ENCODE results near the gene UBE2E2.

UBE2E2 gene

DNA sequence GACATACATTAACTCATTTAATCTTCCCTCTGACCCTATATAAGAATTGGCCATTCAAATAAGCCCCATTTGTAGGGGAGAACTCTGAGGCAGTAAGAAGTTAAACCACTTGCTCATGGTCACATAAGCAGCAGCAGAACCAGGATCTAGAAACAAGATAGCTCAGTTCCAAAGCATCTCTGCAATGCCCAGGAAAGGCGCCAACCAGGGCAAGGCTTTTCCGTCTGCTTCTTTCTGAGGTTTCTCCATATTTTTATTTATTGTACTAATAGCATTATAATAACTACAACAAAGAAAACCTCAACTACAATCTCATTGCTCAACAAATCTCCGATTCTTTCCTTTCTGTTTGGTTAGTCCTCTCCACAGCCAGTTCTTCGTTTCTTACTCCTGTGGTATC, 4.3 kb upstream of the UBE2E2 start:
- DNase-seq: no peak

DNA sequence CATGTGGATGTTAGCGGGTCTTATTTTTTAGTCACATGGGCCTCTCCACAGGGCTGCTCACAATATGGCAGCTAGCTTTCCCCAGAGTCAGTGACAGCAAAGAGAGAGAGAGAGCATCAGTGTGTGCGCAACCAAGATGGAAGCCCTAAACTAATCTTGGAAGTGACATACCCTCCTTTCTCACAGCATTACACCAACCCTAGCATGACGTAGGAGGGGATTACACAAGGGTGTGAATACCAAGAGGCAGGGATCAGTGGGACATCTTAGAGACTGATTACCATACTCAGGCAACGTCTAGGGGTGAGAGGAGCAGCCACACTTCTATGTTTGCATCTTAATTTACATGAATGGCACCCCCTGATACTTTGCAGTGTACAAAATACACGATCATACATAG, 3.5 kb upstream of the UBE2E2 start:
- DNase-seq: no peak

DNA sequence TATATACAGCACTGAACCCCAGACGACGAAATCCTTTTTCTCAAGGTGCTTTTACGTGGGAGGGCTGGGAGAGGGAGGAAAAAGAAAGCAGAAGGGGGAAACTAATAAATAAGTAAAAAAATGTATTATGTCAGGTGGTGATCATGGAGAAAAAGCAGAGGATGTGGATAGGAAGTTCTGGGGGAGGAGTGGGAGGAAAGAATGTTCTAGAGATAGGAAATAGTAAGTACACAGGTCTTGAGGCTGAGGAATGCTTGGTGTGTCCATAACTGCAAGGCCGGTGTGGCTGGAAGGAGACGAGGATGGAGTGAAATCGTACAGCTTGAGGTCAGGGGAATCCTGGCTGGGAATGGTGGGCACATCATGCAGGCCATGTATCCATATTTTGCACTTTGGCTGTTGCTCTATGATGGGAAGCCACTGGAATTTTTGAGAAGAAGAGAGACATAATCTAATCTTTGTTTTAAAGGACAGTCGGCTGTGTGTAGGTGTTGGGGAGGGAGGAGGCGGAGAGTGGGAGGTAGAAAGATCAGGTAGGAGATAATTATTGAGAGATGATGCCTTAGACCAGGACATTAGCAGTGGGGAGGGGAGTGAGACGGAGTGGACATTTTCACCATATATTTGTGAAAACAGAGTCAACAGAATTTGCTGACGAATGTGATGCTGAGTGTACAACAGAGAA, 1.8 kb upstream of the UBE2E2 start:
- no peak for DNase-seq

DNA sequence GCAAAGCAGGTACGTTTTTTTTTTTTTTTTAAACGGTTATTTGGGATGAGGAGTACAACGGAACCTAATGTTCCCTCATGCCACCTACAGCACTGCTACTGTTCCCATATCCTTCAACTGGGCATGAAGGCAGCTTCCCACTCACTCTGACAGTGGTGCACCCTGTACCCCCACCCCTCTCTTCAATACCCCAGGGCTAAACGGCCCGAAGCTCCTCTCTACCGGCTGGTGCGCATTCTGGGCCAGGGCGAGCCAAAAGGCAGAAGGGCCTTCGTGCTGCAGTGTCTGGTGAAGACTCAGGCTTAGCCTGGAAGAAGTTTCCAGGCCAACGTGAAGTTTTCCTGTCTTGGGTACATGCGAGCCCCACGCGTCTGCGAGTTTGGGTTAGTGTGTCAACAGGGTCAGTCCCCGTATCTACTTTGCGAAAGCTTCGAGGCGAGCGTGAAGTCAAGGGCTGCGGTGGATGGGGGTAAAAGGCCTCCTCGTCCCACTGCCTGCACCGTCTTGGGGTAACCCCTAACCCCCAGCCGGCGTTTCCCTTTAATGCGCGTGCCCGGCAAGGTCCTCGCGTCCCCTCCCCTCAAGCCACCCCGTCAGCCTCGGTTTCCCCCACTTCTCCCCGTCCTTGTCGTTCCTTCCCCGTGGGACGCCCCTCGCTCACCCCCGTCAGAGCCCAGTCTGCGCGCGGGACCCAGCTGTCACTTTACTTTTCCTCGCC, 765 bp upstream of the UBE2E2 start:
- peak; percentile 71 for DNase-seq

DNA sequence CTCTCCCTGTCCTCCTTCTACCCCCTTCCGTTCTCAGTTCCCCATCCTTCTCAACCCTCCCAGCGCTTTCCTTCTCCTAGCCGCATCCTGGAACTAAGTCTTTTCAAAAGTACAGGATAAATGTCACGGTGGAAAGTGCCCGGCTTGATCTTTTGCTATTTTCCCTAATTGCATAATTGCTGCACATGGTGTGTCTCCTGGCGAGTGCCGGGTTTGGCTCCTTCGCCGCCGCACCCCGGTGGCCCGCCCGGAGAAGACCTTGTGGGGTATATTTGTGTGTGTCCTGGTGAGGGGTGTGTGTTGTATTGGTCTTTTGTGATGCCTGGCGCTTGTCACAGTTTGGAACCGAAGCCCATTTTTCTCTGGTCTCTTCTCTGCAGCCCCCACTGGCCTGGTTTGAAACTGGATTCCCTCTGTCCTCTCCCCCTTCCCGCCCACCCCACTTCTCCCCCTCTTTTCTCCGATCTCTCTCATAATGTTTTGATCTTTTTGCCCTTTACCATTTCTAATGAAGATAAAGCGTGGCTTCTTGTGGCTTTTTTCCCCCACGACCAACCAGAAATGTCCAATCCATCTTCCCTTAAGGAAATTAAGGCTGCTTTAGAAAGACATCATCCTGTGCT, 692 bp downstream of the UBE2E2 start:
- peak; percentile 75 for DNase-seq

DNA sequence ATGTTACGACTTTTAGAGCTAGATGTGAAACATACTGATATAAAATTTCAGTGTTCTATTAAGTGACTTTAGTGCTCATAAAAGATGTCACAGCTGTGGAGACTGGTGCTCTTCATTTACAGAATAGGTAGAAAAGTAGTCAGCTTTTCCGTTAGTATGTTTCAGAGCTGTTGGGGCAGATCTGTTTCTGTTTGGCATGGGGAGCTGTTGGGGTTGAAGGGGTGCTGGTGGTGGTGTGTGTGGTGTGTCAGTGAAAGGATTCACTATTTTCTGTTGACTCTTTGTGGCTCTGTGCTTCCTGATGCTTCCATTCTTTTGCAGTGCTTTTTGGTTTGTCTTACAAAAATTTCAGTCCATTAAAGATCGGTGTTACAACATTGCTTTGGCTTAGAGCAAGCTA, 3.2 kb downstream of the UBE2E2 start:
- no peak for DNase-seq

DNA sequence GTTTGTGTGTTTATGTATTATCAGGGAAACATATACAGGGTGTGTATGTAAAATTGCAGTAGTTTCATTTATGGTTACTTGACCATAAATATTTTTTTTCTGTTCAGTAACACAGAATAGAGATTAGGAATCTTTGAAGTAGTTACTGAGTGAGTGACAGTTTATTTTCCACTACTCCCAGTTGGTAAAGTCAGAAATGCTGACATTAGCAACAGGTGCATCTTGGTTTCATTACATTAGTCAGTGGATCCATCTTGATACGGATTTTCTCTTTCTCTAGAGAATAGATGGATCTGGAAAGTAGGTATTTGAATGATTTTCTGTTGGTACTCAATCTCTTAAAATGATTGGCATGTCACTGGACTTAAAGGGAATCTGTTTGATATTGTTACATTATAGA, 6.0 kb downstream of the UBE2E2 start:
- no peak for DNase-seq

DNA sequence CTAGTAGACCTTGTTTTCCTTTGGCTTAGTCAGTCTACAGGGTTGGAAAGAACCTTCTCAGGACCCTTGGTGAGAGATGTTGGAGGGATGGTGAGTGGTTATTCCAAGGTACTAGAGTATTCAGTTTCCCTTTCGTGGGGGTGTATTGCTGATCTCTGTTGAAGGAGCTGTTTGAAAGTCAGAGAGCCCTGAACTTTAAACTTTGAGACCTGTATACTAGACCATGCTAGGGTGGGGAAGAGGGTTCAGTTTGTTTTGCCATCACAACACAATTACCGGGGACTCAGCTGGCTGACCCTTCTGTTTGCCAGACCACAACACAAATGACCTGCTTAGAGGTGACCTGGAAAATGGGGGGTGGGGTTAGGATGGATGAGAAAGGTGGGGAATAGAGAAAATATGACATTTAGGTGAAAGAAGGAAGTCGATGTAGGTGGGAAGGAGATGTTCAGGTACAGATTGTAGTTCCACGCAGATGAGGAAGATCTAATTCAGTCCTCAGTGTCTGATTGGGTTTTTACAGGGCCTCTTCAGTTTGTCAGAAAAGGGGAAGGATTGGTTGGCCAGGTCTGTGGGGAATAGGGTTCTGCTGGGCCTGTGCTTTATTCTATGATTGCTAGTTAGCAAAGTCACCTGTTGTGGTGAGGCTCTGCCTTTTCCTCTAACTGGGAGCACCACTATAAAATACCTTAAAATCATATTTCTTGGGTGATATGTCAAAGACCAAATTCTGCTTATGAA, 6.8 kb downstream of the UBE2E2 start:
- no peak for DNase-seq

DNA sequence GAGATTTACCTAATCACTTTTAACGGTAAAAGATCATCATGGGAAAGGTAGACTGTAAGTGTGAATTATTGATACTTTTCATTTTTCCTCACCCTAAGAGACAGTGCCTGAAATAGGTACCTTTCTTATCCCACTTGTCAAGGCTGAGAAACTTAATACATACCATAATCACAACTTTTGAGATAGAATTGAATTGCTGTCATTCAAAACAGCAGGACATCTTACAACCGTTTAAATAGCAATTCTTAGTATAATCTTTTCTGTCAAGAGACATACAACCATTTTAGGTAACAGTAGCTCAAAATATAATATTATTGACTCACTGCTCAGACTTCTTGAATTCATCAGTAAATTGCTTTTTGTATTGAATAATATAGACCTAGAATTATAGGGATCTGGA, 10.7 kb downstream of the UBE2E2 start:
- DNase-seq: no peak

DNA sequence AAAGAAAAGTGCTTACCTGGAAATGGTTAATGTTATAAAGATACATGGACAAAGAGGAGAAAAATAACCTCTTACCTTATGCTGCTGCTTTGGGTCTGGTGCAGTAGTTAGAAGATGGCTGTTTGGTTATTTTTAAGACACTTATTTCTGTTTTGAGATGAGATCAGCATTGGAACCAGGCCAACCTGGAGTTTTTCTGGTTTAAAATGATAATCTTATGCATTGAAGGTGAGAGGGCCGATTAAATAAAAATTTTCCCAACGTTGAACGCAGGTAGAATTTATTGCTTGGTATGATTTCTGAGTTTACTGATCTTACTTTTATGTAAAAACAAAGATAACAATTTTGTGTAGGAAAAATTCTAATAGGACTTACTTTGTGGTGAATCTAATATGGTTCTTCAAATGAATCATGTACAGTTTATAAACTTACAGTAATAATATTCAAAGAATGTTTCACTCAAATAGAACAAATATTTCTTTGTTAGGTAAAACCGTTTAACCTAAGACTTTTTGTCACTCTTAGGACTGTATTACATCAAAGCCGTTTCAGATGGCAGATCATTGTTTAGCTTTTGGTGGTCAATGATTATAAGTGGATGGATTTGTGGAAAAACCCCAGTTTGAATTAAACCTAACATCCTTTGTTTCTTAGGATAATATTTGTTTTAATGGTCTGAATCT, 14.9 kb downstream of the UBE2E2 start:
- DNase-seq: no peak

DNA sequence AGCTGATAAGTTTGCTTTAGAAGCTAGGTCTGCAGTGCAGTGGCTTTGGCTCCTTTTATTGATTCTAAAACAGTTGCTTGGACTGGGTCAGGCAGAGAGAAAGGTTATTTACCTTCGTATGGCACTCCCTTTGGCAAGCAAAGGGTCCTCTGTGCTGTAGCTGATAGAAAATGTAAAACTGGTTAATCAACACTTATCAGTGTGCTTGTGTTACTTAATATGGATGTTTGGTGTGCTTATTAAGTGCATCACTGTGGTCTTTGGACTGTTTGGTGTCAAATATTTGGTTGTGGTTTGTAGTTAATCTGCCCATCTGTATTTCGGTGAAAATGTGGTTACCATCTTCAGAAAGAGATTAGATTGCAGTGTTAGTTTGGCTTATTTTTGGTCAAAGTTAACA, 16.0 kb downstream of the UBE2E2 start:
- no peak for DNase-seq

DNA sequence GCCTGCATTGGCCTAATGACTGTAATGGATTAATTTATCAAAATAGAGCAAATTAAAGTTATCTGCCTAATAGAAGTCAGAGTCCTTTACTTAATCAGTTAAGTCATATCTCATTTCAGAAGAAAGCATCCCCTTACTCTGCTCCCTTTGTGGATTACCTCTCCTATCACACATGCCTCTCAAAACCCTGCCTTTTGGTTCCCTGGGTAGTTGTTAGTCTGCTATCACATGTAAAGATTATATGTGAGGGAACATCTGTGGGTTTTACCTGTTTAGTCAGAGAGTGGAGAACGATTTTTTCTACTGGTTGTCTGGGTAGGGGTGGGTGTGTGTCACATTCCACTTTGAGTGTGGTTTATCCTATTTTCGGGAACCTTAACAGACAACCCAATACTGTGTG, 16.4 kb downstream of the UBE2E2 start:
- no peak for DNase-seq

DNA sequence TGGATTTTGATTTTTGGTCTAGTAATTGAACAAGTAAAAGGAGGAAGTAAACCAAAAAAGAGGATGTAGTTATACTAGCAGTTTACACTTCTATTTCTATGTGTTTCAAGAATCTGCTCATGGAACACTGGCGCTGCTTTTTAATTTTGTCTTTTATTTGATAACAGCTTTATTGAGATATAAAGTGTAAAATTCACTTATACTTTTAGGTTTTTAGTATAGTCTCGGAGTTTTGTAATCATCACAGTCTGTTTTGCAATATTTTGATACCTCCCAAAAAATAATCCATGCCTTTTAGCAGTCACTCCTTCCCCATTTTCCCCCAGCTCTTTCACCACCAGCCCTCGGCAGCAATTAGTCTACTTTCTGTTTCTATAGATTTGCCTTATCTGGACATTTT, 18.0 kb downstream of the UBE2E2 start:
- no peak for DNase-seq

DNA sequence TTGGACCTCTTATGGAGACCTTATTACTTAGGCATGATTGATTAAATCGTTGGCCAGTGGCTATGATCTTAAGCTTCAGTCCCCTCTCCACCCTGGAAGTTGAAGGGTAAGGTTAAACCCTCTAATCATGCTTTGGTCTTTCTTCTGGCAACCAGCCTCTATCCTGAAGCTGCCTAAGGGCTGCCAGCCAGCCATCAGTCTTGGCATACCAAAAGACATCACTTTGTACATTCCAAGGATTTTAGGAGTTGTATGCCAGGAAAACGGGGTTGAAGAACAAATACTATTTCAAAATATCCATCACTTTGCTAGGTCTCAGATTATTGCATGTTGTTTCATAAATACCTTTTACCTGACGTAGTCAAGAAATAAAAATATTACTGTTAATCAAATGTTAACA, 28.9 kb downstream of the UBE2E2 start:
- DNase-seq: no peak

DNA sequence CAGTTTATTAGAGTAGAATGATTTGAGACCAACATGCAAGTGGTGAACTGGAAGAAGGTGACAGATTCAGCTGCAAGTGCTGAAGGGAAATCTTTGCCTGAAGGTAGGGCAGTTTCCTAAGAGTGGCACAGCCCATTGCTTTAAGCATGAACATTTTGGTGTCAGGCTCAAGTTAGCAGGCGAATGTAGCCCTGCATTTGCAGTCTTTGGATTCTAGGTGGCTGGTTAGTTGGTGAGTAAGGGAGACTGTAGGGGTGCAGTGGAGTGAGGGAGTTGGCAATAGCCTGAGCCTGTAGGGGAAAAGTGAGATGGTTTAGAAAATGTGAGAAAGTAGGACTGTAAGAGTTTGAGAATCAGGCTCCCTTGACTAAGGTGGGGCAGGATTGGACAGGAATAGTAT, 29.7 kb downstream of the UBE2E2 start:
- no peak for DNase-seq

DNA sequence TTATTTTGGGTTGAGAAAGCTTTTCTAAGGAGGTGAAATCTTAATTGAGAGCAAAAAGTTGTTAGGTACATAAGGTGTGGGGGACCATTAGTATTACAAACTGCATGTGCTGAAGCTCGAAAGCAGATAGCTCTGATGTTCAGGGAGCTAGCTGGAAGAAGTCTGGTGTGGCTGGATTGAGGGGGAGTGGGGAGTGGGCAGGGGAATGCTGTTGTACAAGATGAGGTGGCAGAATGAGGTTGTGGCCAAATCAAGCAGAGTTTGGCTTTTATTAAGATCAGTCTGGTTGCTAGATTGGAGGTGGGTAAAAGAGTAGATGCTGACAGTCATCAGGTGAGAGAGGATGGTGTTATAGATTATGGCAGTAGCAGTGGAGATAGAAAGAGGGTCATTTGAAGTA, 32.1 kb downstream of the UBE2E2 start:
- no peak for DNase-seq

DNA sequence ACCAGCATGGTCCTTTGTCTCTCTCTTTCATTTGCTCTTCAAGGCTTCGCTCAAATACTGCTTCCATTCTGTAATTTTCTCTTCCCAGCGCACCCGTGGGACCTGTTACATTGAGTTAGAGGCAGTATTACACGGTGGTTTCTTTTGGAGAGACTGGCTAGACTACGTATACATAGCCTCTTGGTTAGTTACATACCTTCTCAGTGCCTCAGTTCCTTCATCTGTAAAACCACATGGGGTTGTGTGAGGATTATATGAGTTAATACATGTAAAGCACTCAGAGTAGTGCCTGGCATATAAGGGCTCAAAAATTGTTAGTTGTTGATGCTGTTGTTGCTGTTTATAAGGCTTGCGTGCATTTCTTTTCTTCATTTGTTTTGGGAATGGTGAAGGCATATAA, 33.8 kb downstream of the UBE2E2 start:
- DNase-seq: no peak

DNA sequence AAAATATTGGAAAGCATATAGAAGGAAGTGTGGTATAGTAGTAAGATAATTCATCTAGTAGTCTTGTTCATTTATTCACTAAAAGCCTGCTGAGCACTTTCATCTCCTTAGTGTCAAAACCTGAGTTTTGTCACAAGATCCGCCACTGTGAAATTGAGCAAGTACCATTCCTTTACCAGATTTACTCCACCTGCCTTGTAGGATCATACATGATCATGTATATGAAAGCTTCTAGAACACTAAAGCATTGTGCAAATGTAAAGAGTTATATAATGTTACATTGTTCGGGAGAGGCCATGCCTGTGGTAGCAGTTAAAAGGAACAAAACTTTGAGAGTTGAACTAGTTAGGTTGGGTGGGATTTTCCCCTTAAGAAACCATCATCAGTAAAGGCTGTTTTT, 35.0 kb downstream of the UBE2E2 start:
- DNase-seq: no peak

DNA sequence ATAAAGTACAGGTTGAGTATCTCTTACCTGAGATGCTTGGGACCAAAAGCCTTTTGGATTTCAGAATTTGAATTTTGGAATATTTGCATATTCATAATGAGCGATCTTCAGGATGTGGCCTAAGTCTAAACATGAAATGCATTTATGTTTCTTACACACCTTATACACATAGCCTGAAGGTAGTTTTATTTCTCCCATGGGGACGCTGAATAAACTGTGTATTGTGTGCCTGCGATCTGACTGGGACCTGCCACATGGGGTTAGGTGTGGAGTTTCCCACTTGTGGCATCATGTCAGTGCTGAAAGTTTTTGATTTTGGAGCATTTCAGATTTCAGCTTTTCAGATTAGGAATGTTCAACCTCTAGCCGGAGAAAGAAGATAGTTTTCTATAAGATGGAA, 35.5 kb downstream of the UBE2E2 start:
- no peak for DNase-seq

DNA sequence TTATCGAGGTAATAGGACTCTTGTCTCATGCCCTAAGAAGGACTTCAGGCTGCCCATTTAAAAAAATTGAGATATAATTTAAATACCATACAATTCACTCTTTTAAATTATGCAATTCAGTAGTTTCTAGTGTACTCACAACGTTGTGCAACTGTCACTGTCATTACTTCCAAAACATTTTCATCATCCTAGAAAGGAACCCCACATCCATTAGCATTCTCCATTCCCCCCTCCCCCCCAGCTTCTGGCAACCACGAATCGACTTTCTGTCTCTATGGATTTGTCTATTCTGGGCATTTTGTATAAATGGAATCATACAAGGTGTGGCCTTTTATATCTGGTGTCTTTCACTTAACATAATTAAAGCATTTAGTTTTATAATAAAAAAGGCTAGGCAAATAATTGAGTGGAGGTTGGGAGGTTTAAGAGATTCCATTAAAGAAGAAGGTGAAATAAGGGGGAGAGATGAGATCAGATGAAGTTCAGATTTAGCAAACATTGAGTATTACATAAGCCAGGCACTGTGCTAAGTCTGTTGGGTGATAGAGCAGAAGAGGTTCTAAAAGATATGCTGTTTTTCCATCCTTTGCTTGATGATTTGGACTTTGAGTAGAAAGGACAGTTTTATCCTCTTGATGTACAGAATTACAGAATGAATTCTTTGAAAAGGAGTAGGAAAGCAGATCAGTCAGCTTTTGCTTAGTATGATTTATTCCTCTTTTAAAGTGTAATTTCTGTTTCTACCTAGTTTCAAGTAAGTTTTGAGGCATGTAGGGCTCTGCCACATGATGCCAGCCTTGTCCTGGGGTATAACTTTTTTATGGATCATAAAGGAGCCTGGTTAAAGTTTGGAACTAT, 36.3 kb downstream of the UBE2E2 start:
- DNase-seq: peak; percentile 15

DNA sequence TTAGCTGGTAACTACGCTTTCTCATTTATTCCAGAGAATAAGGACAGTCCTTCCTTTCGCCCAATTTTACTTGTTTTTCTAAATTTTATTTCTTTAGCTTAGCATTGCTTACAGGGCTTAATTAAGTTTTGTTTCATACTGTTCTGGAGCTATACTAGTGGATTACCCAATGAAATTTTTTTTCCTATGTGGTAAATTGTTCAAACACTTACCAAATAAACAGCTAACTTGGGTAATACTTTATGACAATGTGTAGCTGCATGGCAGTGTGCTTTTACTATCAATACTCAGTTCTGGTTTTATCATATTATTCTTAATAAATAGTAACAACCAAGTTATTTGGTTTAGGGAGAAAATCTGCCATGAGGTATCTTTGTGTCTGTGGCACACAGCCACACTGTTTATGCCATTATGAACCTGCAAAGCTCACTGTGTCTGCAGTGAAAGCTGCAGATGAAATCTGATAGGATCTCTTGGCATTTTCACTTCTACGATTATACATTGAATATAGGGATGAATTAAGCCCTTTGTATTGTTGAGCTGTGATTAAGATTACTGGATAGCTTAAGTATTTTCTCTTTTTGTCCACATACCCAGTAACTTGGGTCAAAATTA, 37.2 kb downstream of the UBE2E2 start:
- DNase-seq: no peak

DNA sequence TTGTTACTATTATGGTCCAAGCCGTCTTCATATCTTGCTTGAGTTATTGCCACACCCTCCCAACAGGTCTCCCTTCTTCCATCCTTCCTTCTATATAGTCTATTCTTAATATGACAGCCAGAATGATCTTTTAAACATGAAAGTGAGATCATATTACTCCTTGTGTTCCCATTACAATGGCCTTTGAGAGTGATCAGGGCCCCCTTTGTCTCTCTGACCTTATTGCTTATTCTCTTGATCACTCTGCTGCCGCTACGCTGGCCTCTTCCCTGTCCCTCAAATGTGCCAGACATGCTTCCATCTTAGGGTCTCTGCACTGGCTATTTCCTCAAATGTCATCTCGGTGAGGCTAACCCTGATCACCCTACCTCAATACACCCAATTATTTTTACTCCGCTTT, 38.1 kb downstream of the UBE2E2 start:
- DNase-seq: no peak

All from retina (tissue), 1 donor.